8988T (cell line): ENCODE data around the gene AAMP.

Experiments
- DNase-seq: peaks from one replicate; pipeline ENCODE4 v3.0.0; 2011

AAMP gene

GRCh38 chr2:218218268-218219185 is 51.4 kb downstream of the AAMP start:
- no peak for DNase-seq

- peak; percentile 38 for DNase-seq
Measured at GRCh38 chr2:218217360-218218267, 52.3 kb downstream of the AAMP start.

DNA sequence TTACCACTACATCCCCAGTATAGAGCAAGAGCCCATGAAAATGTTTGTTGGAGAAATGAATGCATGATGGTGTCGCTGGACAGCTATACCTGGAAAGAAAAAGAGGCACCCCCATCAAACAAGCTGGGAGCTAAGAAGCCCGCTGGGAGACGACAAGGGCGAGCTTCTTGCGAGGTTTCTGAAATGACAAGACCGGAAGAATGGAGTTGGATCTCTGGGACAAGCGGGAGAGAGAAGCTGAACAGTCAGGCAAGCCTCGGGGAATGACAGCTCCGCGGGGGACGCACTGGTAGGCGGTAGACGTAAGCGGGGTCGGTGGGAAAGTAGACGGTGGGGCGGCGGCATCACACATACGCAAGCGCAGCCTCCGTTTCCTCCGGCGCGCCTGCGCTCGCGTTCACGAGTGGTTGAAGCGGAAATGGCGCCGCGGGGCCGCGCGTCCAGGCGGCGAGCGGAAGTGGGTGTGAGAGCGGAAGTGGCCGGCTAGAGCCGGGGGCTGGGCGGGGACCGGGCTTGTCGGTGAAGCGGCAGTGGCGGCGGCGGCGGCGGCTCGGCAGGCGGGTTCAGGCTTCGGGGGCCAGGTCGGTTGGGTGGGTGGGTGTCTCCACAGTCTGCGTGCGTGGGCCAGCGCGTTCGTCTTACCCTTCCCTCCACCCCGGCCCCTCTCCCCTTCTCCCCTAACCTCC is 53.1 kb downstream of the AAMP start, which contains the start of gene ARPC2:
Gene ARPC2 (plus strand): TSS at position 516 of the 686 bp plus-strand sequence. CDS start 282 bp downstream, outside the sequence.
- DNase-seq = peak; percentile 89

DNA sequence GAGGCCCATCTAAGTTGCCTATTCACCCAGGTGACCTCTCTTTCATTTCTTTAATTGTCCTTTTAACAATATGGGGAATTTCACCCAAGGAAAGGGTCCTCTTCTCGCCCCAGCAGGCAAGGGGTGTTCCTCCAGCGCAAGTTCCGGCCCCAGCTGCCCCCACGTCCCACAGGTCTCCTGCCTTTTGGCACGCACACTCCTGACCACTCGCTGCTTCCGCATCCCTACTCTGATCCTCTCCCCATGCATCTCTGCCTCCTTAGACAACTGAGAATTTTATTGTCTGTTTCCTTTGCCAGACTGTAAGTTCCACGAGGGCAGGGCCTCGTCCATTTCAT is 53.6 kb downstream of the AAMP start:
- DNase-seq = no peak
